Stimulated activated CD4-positive, alpha-beta T cell treated with anti-CD3 and anti-CD28 coated beads, TNF-alpha, amount 100 ng/mL, for 1 hour (primary cell): ENCODE results near the gene LAMP1.
"Not testable (repeated sequence)": the region's sequence is repeated elsewhere in the genome, so short reads cannot be mapped to it uniquely, and the experiment has no call there.

Experiments used
- DNase-seq, 3 donors: peaks; one replicate each; pipeline ENCODE4 v3.0.0-alpha.2; 2020; ENCODE audit warnings: low read depth in 3 of 3, low spot score in 1 of 3

LAMP1 gene

GRCh38 chr13:113327391-113327765 lies 30.3 kb downstream of the LAMP1 start:
- DNase-seq: no peak

GRCh38 chr13:113327766-113328471 lies 30.9 kb downstream of the LAMP1 start:
- no peak for DNase-seq

- no peak for DNase-seq
Measured at GRCh38 chr13:113328851-113329250, 31.8 kb downstream of the LAMP1 start.

- DNase-seq: no peak
Measured at GRCh38 chr13:113329656-113330312, 32.7 kb downstream of the LAMP1 start.

- no peak for DNase-seq
Measured at GRCh38 chr13:113332615-113333014, 35.6 kb downstream of the LAMP1 start.

GRCh38 chr13:113333076-113333475 lies 36.0 kb downstream of the LAMP1 start:
- no peak for DNase-seq

- DNase-seq: no peak
Measured at GRCh38 chr13:113337556-113337955, 40.5 kb downstream of the LAMP1 start.

- no peak for DNase-seq
Measured at GRCh38 chr13:113337976-113338375, 40.9 kb downstream of the LAMP1 start.

GRCh38 chr13:113338451-113338850 lies 41.4 kb downstream of the LAMP1 start:
- no peak for DNase-seq

- no peak for DNase-seq
Measured at GRCh38 chr13:113342820-113343691, 46.0 kb downstream of the LAMP1 start.

- DNase-seq: no peak
Measured at GRCh38 chr13:113343692-113343968, 46.6 kb downstream of the LAMP1 start.

GRCh38 chr13:113345486-113345885 lies 48.4 kb downstream of the LAMP1 start:
- DNase-seq: no peak

GRCh38 chr13:113347736-113348225 lies 50.7 kb downstream of the LAMP1 start:
- DNase-seq: not testable (repeated sequence)

GRCh38 chr13:113348591-113348990 lies 51.6 kb downstream of the LAMP1 start:
- no peak for DNase-seq

GRCh38 chr13:113349050-113349449 lies 52.0 kb downstream of the LAMP1 start:
- no peak for DNase-seq

GRCh38 chr13:113349491-113349890 lies 52.5 kb downstream of the LAMP1 start:
- no peak for DNase-seq

GRCh38 chr13:113350065-113350937 lies 53.3 kb downstream of the LAMP1 start:
- no peak for DNase-seq

- no peak for DNase-seq
Measured at GRCh38 chr13:113350938-113351335, 53.9 kb downstream of the LAMP1 start.

GRCh38 chr13:113351514-113352026 lies 54.5 kb downstream of the LAMP1 start:
- no peak for DNase-seq

- no peak for DNase-seq
Measured at GRCh38 chr13:113353254-113353653, 56.2 kb downstream of the LAMP1 start.
